SIG-M5 treated with dmso at 0.1 percent for 504 hours (cell line): ENCODE results near the gene SYT15.
"Not testable (repeated sequence)": the region's sequence is repeated elsewhere in the genome, so short reads cannot be mapped to it uniquely, and the experiment has no call there.

Experiments
- DNase-seq: peaks from one replicate; lab custom pipeline; 2025; ENCODE audit not compliant: unreplicated experiment; lab: John Stamatoyannopoulos, UW

Gene SYT15

DNA sequence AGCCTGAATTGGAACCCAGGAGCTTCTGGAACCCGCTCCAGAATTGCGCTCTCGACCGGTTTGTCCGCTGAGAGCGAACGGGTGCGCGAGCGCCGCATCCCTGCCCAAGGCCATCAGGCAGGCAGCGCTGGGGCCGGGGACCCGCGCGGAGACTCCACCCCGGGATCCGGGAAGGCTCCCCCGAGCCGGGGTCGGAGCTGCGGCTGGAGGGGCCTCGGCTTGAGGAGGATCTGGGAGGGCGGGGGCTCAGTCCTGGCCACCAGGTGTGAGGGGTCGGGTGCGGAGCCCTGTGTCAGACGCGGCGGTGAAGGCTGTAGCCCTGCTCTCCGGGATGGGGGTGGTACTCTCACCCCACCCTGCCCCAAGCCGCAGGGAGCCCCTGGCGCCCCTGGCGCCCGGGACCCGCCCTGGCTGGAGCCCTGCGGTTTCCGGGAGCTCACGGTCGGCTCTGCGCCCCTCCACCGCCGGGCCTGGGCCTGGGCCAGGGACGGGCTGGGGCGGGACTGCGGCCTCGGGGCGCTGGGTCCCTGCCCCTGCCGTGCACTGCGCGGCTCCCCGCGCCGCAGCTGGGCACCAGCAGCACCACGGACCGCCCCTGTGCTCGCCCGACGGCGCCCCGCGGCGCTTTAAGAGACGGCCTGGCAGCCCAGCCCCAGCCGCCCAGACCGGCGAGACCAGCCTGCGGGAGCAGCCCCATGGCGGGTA, at the start of gene SYT15:
SYT15 (plus strand) TSS at position 655 of the 705 bp plus-strand sequence; CDS start at position 696, 41 bp downstream.
- DNase-seq: not testable (repeated sequence)

DNA sequence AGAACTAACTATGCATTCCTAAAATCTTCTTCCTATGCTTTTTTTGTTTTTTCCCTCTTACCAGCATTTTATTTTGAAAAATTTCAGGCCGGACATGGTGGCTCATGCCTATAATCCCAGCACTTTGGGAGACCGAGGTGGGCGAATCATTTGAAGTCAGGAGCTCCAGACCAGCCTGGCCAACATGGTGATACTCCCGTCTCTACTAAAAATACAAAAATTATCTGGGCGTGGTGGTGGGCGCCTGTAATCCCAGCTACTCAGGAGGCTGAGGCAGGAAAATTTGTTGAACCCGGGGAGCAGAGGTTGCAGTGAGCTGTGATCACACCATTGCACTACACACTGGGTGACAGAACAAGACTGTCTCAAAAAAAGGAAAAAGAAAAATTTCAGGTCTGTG, 49.2 kb upstream of the SYT15 start:
- DNase-seq: not testable (repeated sequence)

DNA sequence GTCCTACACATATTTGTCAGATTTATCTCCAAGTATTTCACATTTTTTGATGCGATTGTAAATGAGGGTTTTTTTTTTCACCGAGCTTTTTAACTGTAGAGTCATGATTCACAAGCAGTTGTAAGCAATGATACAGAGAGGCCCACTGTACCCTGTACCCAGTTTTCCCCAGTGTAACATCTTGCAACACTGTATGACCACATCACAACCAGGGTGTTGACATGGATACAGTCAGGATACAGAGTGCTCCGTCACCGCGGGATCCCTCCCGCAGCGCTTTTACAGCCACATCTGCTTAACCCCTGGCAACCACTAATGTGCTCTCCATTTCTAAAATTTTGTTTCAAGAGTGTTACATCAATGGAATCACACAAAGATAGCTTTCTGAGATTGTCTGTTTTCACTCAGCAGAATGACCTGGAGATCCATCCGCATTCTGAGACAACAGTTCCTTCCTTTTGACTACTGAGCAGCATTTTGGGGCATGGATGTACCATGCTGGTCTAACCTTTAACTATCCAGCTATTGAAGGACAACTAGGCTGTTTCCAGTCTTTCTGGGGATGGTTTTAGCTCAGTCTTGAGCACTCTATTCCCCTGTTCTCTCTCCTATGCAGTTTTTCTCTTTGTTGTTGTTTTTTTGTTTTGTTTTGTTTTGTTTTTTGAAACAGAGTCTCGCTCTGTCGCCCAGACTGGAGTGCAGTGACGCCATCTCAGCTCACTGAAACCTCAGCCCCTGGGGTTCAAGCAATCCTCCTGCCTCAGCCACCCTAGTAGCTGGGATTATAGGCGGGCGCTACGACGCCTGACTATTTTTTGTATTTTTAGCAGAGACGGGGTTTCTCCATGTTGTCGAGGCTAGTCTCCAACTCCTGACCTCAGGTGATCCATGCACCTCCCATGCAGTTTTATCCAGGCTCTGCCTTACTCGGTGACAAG, 48.4 kb upstream of the SYT15 start:
- DNase-seq: no peak

DNA sequence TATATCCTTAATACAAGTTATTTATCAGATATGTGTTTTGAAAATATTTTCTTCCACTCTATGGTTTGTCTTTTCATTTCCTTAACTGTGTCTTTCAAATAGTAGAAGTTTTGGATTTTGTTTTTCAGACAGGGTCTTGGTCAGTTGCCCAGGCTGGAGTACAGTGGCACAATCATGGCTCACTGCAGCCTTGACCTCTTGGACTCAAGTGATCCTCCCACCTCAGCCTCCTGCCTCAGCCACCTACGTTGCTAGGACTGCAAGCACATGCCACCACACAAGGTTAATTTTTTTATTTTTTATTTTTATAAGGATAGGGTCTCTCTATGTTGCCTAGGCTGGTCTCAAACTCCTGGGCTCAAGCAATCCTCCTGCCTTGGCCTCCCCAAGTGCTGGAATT, 46.7 kb upstream of the SYT15 start:
- not testable (repeated sequence) for DNase-seq

DNA sequence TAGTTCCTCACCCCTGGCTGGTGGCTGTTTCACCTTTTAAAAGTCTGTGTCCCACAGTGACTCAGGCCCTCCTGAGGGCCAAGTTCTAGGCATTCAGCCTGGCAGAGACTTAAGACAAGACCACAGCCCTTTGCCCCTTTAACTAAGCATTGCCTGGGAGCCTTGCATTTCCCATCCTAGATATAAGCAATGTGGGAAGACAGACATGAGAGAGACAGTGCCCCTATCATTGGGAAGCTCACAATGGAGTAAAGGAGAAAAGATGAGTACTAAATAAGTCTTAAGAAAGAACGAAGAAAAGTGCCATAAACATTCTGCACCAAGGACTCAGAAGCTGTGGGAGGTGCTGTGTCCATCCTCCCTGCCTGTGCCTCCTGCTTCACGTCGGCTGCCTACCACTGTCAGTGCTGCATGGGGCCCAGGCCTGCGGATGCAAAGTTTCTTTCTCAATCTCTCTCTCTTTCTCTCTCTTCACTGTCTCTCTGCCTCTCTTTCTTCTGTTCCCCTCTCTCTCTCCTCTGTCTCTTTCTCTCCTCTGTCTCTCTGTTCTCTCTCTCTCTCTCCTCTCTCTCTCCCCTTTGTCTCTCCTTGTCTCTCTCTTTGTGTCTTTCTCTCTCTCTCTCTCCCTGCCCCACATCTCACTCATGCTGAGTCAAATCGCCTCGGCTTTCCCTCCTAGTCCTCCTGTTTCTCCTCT, 44.0 kb upstream of the SYT15 start:
- no peak for DNase-seq

DNA sequence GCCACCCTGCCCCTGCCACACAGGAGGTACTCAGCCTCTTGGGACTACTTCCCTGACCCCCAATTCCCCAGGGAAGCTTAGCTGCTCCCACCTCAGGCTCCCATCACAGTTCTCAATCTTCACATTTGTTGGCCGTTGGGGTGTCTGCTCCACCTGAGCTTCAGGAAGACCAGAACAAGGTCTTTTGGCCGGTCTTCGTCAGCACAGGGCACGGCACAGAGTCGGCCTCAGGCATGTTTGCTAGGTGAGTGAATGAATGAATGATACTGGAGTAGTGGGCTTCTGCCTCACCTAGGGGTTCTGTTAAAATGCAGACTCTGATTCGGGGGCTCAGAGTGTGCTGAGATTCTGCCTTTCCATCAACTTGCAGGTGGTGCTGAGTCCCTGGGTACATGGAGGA, 42.8 kb upstream of the SYT15 start:
- DNase-seq: no peak

DNA sequence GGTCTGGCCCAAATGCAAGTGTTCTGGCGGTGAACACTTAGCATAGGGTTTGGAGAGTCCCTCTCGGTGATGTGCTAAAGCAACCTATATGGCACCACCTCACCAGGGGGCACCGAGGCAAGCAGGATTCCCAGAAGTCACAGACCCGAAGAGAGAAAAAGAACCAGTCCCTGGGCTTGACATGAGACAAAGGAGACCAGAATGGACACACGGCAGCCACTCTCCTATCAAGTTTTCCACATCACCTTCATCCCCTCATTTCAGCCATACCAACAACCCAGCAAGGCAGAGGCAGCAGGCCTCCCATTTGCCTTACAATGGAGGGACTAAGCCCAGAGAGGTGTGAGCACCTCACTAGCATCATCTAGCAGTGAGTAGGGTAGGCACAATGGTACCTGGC, 42.1 kb upstream of the SYT15 start:
- no peak for DNase-seq

DNA sequence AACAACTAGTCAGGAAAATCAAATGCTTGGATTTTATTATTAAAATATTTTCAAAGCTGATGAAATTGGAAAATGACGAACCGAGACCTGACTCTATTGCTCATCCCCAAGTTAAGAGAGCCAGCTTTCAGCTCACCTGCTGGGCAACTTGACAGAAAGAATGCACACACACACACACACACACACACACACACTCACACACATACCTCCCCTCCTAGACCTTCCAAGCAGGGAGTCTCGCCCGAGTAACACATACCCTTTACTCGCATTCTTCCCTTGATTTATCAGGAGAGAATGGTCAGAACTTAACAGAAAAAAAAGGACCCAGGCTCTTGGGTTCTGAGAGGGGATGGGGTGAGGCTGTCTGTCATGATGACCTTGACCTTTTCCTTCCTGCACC, 41.6 kb upstream of the SYT15 start:
- no peak for DNase-seq

DNA sequence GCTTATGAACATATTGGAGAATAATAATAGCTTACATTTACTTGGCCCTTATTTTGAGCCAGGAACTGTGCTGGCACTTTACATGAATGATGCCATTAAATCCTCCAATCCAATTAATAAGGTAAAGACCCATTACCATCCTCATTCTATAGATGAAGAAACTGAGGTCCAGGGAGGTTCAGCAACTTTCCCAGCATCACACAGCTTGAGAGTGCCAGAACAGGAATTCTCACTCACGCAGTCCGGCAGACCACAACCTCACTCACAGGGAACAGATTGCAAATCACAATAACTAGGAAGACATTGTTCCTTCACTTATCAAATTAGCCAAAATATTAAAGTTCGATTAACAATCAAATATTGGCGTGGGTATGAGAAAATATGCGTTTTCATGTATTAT, 40.8 kb upstream of the SYT15 start:
- no peak for DNase-seq

DNA sequence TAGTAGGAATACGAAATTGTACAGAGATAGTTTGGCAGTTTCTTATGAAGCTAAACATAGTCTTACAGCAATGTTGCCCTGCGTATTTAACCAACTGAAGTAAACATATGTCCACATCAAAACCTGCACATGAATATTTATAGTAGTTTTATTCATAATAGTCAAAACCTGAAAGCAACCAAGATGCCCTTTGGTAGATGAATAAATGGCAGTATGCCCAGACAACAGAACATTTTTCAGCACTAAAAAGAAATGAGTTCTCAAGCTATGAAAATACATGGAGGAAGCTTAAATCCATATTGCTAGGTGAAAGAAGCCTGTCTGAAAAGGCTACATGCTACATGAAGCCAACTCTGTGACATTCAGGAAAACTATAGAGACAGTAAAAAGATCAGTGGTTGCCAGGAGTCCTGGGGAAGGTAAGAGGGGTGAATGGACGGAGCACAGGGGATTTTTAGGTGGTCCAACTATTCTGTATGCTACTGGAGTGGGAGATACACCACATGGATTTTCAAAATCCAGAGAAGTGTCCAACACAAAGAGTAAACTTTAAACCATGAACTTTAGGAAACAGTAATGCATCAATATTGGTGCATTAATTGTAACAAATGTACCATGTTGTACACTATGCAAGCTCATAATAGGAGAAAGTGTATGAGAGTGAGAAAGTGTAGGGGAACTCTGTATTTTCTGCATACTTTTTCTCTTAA, 40.1 kb upstream of the SYT15 start:
- no peak for DNase-seq

DNA sequence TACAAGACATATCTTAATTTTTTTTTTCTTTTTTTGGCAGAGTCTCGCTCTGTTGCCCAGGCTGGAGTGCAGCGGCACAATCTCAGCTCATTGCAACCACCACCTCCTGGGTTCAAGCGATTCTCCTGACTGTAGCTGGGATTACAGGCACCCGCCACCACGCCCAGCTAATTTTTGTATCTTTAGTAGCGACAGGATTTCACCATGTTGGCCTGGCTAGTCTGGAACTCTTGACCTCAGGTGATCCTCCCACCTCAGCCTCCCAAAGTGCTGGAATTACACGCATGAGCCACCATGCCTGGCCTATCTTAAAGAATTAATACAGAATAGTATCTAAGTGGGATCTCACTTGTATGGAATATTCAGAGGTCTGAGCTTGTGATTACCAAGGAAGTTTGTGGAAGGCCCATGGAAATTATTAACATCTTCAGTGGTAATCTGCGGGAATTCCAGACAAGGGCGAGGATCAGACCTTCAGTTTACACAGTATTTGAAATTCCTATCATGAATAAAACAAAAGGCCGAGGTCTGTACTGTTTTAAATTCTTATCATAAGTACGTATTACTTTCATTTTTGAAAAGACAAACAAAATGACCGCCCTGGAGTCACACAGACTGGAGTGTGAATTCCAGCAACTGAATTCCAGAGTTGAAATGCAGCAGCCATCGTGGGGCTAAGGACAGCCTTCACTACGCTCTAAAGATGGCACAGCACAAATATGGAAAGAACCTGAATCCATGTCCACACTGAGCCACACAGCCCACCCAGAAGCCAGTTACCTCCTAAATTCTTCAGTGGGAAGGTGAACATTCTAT, 39.1 kb upstream of the SYT15 start:
- DNase-seq: no peak

DNA sequence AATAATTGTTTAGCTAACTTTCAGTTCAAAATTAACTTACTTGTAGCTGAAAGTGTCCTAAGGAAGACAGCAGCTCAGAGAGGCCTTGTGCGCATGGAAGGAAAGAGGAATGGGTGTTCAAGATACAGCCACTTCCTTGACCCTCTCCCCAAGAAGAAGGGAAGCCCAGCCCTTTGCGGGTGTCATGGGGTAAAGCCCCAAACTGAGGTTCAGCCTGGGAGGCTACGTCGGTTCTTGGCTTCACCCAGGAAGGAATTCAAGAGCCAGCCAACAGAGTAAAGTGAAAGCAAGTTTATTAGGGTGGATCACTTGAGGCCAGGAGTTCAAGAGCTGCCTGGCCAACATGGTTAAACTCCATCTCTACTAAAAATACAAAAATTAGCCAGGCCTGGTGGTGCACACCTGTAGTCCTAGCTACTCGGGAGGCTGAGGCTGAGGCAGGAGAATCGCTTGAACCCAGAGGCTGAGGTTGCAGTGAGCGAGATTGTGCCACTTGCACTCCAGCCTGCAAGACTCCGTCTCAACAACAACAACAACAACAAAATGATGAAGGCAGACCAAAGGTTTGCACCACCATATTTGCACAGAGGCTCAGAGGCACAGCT, 38.4 kb upstream of the SYT15 start:
- DNase-seq: no peak

DNA sequence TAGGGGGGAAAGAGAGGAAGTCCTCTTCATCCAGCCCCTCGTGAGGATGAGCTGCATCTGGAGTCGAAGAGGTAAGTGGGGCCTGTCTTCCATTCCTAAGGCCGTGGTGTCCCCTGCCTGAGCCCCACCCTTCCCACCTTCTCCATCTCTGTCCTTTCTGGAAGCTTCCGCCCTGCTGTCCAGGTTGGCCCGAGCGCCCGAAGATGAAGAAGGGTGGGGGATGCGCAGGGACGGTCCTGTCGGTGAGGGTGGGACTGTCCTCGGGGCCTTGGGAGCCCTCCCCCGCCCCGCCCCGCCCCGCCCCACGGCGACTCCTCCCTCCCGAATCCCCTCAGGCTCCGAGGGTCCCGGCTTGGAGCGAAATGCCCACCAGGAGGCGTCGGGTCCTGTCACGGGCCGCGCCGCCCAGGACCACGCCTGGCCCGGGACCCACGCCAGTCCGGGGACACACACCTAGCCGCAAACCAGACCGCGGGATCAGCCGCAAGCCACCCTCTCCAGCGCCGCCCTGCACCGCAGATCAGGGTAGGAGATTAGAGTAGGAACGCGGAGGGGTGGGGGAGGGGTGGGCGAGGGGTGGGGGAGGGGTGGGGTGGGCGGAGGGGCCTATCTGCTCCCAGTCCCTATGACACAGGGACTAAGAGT, 37.8 kb upstream of the SYT15 start:
- no peak for DNase-seq

DNA sequence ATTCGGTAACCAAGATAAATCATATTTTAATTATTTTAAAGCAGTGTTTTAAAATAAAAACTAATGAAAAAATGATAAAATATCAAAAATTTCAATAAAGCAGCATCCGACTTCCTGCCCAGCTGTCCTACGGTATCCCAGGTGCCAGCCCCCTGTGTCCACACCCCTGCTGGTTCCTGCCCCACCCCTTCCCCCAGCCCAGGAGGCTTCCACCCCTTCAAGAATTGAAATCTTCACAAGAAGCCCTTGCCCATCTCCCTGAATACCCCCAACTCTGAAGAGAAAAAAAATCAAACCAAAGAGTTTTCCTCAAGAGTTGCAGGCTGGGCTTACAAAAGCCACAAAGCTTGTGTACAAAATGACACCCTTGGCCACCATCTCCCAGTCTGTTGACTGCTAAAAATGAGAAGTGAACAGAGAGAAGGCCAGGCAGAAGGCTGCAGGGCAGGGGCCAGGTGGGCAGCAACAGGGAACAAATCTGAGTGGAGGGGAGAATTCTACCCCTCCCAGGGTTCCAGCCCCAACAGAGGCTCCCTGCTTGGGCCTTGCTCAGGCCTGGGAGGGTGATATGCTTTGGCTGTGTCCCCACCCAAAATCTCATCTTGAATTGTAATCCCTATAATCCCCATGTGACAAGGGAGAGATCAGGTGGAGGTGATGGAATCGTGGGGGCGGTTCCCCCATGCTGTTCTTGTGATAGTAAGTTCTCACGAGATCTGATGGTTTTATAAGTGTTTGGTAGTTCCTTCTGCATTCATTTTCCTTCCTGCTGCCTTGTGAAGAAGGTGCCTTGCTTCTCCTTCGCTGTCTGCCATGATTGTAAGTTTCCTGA, 37.0 kb upstream of the SYT15 start:
- no peak for DNase-seq

DNA sequence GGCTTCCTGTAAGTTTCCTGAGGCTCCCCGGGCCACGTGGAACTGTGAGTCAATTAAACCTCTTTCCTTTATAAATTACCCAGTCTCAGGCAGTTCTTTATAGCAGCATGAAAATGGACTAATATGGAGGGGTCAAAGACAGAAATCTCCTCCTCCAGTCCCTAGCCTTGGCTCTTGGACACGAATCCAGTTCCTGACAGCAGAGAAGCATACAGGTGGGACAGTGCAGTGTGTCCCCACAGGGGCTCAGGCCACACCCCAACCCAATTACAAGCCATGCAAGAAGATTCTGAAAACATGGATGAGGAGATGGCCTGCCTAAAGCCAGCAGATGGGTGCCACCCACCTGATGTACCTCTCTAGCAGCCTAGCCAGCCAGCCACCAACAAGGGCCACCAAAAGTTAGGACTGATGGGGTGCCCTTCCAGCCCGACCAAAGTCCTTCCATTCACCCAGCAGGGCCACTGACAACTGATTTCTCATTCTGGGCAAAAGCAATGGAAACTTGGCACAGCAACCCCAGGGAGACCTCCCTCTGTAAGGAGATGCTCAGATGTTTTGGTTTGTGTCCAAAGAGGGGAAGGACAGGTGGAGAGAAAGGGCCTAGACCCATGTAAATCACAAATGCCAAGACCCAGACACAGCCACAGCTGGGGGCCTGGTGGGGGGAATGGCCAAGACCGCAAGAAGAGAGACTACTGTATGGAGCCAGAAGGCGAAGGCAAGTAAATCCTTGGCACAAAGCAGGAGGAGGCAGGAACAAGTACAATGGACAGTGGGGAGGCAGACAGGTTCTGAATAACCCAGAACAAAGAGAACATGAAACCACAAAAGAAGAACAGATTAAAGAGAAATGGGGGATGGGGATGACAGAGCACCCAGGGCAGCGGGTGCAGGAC, 36.1 kb upstream of the SYT15 start:
- DNase-seq: no peak

DNA sequence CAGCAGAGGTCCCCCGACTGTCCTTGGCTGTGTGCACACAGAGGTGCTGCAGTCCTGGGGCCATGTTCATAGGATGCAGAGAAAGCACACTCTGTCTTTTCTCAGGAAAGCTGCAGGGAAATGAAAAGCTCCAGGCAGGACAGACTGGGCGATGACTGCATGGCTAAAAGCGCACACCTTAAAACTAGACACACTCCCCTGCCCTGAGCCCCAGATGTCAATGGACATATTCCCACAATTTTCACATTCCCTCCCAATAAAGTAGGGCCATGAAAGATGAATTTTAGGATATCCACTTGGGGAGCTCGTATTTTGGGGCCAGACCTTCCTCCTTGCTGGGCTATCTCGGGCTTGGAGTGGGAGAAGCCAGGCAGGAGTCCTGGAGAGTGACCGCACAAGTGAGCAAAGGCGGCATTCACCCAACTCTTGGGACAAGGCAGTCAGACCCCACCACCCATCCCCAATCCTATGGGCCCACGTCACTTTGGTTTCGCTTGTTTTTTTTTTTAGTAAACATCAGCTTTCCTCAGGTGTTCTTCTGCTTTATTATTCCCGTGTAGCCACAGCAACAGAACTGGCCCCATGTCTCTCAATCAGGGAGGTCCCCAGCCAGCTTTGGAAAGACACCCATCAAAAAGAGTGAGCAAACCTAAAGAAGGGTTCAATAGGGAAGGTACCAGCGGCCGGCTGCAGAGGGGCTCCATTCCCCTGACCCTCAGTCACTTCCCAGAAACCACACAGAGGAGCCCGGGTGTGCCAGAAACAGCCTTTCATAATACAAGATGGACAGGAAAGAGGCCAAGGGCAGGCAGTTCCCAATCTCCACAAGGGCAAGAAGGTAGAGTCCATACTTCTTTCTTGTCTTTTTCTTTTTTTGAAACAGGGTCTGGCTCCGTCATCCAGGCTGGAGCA, 35.2 kb upstream of the SYT15 start:
- no peak for DNase-seq
